OCI-LY1 (cell line): Measurements from ENCODE around the gene ARV1.
"Not testable (repeated sequence)": the region's sequence is repeated elsewhere in the genome, so short reads cannot be mapped to it uniquely, and the experiment has no call there.

Source experiments
- H2AFZ ChIP-seq: fragments of 200-600 bp; sonication (generic), shearing (Covaris generic); 2 replicates; pipeline ENCODE4 v1.6.0; 2014; ENCODE audit warnings: antibody characterized with exemption, mild to moderate bottlenecking, low read length
- H3F3A ChIP-seq: fragments of 200-600 bp; sonication (generic), shearing (Covaris generic); 2 replicates; pipeline ENCODE4 v1.6.0; 2014; ENCODE audit warnings: mild to moderate bottlenecking, antibody characterized with exemption, low read length, moderate library complexity; ENCODE audit not compliant: insufficient read depth
- H3K27ac ChIP-seq: fragments of 200-600 bp; sonication (generic); 2 replicates; pipeline ENCODE4 v1.5.1; 2014; ENCODE audit warnings: low read length, mixed run types, mild to moderate bottlenecking, low read depth; ENCODE audit not compliant: poor library complexity, severe bottlenecking
- H3K27me3 ChIP-seq: fragments of 200-600 bp; sonication (generic); 2 replicates; pipeline ENCODE4 v1.6.0; 2014; ENCODE audit warnings: antibody characterized with exemption, mild to moderate bottlenecking, low read length, moderate library complexity; ENCODE audit not compliant: insufficient read depth
- H3K36me3 ChIP-seq: fragments of 200-600 bp; sonication (generic); 2 replicates; pipeline ENCODE4 v1.6.1; 2014; ENCODE audit warnings: mild to moderate bottlenecking, antibody characterized with exemption, low read length, moderate library complexity, mixed read lengths; ENCODE audit not compliant: insufficient read depth
- H3K4me1 ChIP-seq: fragments of 200-600 bp; sonication (generic); 2 replicates; pipeline ENCODE4 v1.5.1; 2014; ENCODE audit warnings: mild to moderate bottlenecking, low read length, moderate library complexity; ENCODE audit not compliant: insufficient read depth, severe bottlenecking
- H3K4me2 ChIP-seq: fragments of 200-600 bp; sonication (generic), shearing (Covaris generic); 2 replicates; pipeline ENCODE4 v1.6.1; 2014; ENCODE audit warnings: low read length
- H3K4me3 ChIP-seq: fragments of 200-600 bp; sonication (generic); 2 replicates; pipeline ENCODE4 v1.5.1; 2014; ENCODE audit warnings: low read length, low read depth, mild to moderate bottlenecking, mixed read lengths; ENCODE audit not compliant: poor library complexity, severe bottlenecking
- H3K79me2 ChIP-seq: fragments of 200-600 bp; shearing (Covaris generic); 2 replicates; pipeline ENCODE4 v1.6.1; 2016; ENCODE audit warnings: mixed run types, low read length, mixed read lengths; ENCODE audit not compliant: insufficient read depth
- H3K9ac ChIP-seq: fragments of 200-600 bp; sonication (generic), shearing (Covaris generic); 2 replicates; pipeline ENCODE4 v1.6.1; 2014; ENCODE audit warnings: mild to moderate bottlenecking, low read length, mixed read lengths
- H3K9me2 ChIP-seq: fragments of 200-600 bp; sonication (generic), shearing (Covaris generic); 2 replicates; pipeline ENCODE4 v1.6.1; 2014; ENCODE audit warnings: low read depth, mild to moderate bottlenecking, low read length, mixed read lengths
- H3K9me3 ChIP-seq: fragments of 200-600 bp; shearing (Covaris generic); 2 replicates; pipeline ENCODE4 v1.6.1; 2014; ENCODE audit warnings: low read length, mixed read lengths
- H4K20me1 ChIP-seq: fragments of 200-600 bp; sonication (generic), shearing (Covaris generic); 2 replicates; pipeline ENCODE4 v1.6.0; 2016; ENCODE audit warnings: mild to moderate bottlenecking, low read length; ENCODE audit not compliant: insufficient read depth
- CTCF ChIP-seq: fragments of 200-600 bp; sonication (generic), shearing (Covaris generic); IDR thresholded peaks from 2 replicates; pipeline ENCODE4 v1.5.1; 2017; ENCODE audit warnings: mild to moderate bottlenecking, antibody characterized with exemption, low read length, moderate library complexity, mixed read lengths
- EZH2 ChIP-seq: fragments of 200-600 bp; sonication (generic), shearing (Covaris generic); IDR thresholded peaks from 2 replicates; pipeline ENCODE4 v1.8.0; 2017; ENCODE audit warnings: borderline replicate concordance, mixed run types, mild to moderate bottlenecking, antibody characterized with exemption, low read length, moderate library complexity, mixed read lengths

ARV1 gene

GRCh38 chr1:231019711-231020110 lies 40.8 kb downstream of the ARV1 start:
- H3K9me3 ChIP-seq = no peaks in the 10 kb centered on the region
- no peak overlapping the region for H3K27ac ChIP-seq
- H3K79me2 ChIP-seq = no peaks in the 10 kb centered on the region
- TF ChIP-seq EZH2 = no peak
- H4K20me1 ChIP-seq = no peaks in the 10 kb centered on the region
- H3K27me3 ChIP-seq = no peaks in the 10 kb centered on the region
- no peak overlapping the region for H2AFZ ChIP-seq
- no peak overlapping the region for H3K4me3 ChIP-seq
- no peak overlapping the region for H3K9ac ChIP-seq
- no peaks in the 10 kb centered on the region for H3K4me1 ChIP-seq
- H3K4me2 ChIP-seq = no peak overlapping the region
- no peaks in the 10 kb centered on the region for H3K9me2 ChIP-seq
- no peaks in the 10 kb centered on the region for H3K36me3 ChIP-seq
- H3F3A ChIP-seq = no peaks in the 10 kb centered on the region

- no peak for TF ChIP-seq CTCF
- TF ChIP-seq EZH2 = no peak
- Histone ChIP-seq H4K20me1 (no peaks in the 10 kb centered on the region), H3F3A (no peaks in the 10 kb centered on the region), H3K9ac (no peak overlapping the region), H2AFZ (no peak overlapping the region), H3K9me2 (no peaks in the 10 kb centered on the region), H3K36me3 (no peaks in the 10 kb centered on the region), H3K4me1 (no peaks in the 10 kb centered on the region), H3K4me2 (no peak overlapping the region), H3K9me3 (no peaks in the 10 kb centered on the region), H3K79me2 (no peaks in the 10 kb centered on the region), H3K4me3 (no peak overlapping the region), H3K27ac (no peak overlapping the region), H3K27me3 (no peaks in the 10 kb centered on the region)
Observed at GRCh38 chr1:231020139-231020601, 41.3 kb downstream of the ARV1 start.

GRCh38 chr1:231020816-231021215 lies 41.9 kb downstream of the ARV1 start:
- Histone ChIP-seq H3K4me2 (no peak overlapping the region), H3K27ac (no peak overlapping the region), H3K27me3 (no peaks in the 10 kb centered on the region), H3K36me3 (no peaks in the 10 kb centered on the region), H4K20me1 (no peaks in the 10 kb centered on the region), H3K9me2 (no peaks in the 10 kb centered on the region), H3K4me3 (no peak overlapping the region), H3K4me1 (no peaks in the 10 kb centered on the region), H3K9ac (no peak overlapping the region), H3F3A (no peaks in the 10 kb centered on the region), H3K9me3 (no peaks in the 10 kb centered on the region), H3K79me2 (no peaks in the 10 kb centered on the region), H2AFZ (no peak overlapping the region)
- TF ChIP-seq CTCF = no peak
- no peak for TF ChIP-seq EZH2

- Histone ChIP-seq H3K9ac (no peak overlapping the region), H3K4me1 (no peaks in the 10 kb centered on the region), H3K27ac (no peak overlapping the region), H3K4me3 (no peak overlapping the region), H3K27me3 (no peaks in the 10 kb centered on the region), H2AFZ (no peak overlapping the region), H3K36me3 (no peaks in the 10 kb centered on the region), H3K79me2 (no peaks in the 10 kb centered on the region), H4K20me1 (no peaks in the 10 kb centered on the region), H3K4me2 (no peak overlapping the region), H3K9me3 (no peaks in the 10 kb centered on the region), H3F3A (no peaks in the 10 kb centered on the region), H3K9me2 (no peaks in the 10 kb centered on the region)
- no peak for TF ChIP-seq EZH2
- no peak for TF ChIP-seq CTCF
Observed at GRCh38 chr1:231021540-231022031, 42.7 kb downstream of the ARV1 start.

GRCh38 chr1:231022543-231022942 lies 43.6 kb downstream of the ARV1 start:
- not testable (repeated sequence) for H3K27me3 ChIP-seq, H3K9me2 ChIP-seq, H3K4me1 ChIP-seq, H4K20me1 ChIP-seq, H3K27ac ChIP-seq, H3K9ac ChIP-seq, H2AFZ ChIP-seq, H3K4me2 ChIP-seq, H3K79me2 ChIP-seq, H3F3A ChIP-seq, H3K9me3 ChIP-seq, H3K4me3 ChIP-seq, H3K36me3 ChIP-seq
